ENCODE results near the gene PRDX5.
"Not testable (repeated sequence)": the region's sequence is repeated elsewhere in the genome, so short reads cannot be mapped to it uniquely, and the experiment has no call there.

Gene PRDX5

DNA sequence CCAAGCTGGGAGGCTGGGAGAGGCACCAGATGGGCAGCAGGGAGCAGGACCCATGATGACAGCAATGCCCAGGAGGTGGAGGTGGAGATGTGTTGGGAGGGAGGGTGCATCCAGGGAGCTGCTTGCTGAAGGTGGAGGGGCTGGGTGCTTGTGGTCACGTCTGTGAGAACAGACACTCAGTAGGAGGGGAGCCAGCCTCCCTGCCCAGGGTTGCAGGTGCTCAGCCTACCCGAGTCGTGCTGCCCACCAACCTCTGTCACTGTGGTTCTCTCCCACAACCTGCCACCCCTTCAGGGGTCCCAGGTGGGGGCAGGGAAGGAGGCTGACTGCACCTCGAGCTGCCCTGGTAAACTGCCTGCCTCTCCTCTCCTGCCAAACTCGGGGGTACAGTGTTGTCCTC is 5.5 kb downstream of the PRDX5 start:
- TF ChIP-seq, protein P1, sequence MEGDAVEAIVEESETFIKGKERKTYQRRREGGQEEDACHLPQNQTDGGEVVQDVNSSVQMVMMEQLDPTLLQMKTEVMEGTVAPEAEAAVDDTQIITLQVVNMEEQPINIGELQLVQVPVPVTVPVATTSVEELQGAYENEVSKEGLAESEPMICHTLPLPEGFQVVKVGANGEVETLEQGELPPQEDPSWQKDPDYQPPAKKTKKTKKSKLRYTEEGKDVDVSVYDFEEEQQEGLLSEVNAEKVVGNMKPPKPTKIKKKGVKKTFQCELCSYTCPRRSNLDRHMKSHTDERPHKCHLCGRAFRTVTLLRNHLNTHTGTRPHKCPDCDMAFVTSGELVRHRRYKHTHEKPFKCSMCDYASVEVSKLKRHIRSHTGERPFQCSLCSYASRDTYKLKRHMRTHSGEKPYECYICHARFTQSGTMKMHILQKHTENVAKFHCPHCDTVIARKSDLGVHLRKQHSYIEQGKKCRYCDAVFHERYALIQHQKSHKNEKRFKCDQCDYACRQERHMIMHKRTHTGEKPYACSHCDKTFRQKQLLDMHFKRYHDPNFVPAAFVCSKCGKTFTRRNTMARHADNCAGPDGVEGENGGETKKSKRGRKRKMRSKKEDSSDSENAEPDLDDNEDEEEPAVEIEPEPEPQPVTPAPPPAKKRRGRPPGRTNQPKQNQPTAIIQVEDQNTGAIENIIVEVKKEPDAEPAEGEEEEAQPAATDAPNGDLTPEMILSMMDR (IDR thresholded peaks at IDR 0.05; ENCODE audit: insufficient read depth, low read length), result no peak
- TF ChIP-seq, protein P2, sequence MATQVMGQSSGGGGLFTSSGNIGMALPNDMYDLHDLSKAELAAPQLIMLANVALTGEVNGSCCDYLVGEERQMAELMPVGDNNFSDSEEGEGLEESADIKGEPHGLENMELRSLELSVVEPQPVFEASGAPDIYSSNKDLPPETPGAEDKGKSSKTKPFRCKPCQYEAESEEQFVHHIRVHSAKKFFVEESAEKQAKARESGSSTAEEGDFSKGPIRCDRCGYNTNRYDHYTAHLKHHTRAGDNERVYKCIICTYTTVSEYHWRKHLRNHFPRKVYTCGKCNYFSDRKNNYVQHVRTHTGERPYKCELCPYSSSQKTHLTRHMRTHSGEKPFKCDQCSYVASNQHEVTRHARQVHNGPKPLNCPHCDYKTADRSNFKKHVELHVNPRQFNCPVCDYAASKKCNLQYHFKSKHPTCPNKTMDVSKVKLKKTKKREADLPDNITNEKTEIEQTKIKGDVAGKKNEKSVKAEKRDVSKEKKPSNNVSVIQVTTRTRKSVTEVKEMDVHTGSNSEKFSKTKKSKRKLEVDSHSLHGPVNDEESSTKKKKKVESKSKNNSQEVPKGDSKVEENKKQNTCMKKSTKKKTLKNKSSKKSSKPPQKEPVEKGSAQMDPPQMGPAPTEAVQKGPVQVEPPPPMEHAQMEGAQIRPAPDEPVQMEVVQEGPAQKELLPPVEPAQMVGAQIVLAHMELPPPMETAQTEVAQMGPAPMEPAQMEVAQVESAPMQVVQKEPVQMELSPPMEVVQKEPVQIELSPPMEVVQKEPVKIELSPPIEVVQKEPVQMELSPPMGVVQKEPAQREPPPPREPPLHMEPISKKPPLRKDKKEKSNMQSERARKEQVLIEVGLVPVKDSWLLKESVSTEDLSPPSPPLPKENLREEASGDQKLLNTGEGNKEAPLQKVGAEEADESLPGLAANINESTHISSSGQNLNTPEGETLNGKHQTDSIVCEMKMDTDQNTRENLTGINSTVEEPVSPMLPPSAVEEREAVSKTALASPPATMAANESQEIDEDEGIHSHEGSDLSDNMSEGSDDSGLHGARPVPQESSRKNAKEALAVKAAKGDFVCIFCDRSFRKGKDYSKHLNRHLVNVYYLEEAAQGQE (IDR thresholded peaks at IDR 0.05; ENCODE audit: insufficient replicate concordance, low read depth), result no peak
- TF ChIP-seq SPI1 (IDR thresholded peaks at IDR 0.05; ENCODE audit: borderline replicate concordance, low read depth) (no peak), POLR2AphosphoS5 (IDR thresholded peaks at IDR 0.05; ENCODE audit: low read depth) (no peak), GABPA (IDR thresholded peaks at IDR 0.05; ENCODE audit: low read depth) (no peak)
- no peak overlapping the region for H3K4me3 ChIP-seq (replicated peaks; ENCODE audit: insufficient read depth, low read length)
- no peak for DNase-seq (ENCODE audit: low read depth in 1 of 2, low spot score in 1 of 2)
- H3K27me3 ChIP-seq (ENCODE audit: insufficient read depth, poor library complexity, severe bottlenecking), result no peaks in the 10 kb centered on the region
- no peak overlapping the region for H3K27ac ChIP-seq (replicated peaks)

- not testable (repeated sequence) for DNase-seq (ENCODE audit: low read depth in 1 of 2, low spot score in 1 of 2); H3K27me3 ChIP-seq (ENCODE audit: insufficient read depth, poor library complexity, severe bottlenecking); H3K27ac ChIP-seq (replicated peaks)
Observed at GRCh38 chr11:64323984-64324383, 6.1 kb downstream of the PRDX5 start.

GRCh38 chr11:64324692-64325469 is 7.0 kb downstream of the PRDX5 start:
- DNase-seq (ENCODE audit: low read depth in 1 of 2, low spot score in 1 of 2), result no peak
- no peak for TF ChIP-seq POLR2AphosphoS5 (IDR thresholded peaks at IDR 0.05; ENCODE audit: low read depth)
- TF ChIP-seq, protein P1 (IDR thresholded peaks at IDR 0.05; ENCODE audit: insufficient read depth, low read length), result no peak
- no peak for TF ChIP-seq SPI1 (IDR thresholded peaks at IDR 0.05; ENCODE audit: borderline replicate concordance, low read depth)
- no peak for TF ChIP-seq GABPA (IDR thresholded peaks at IDR 0.05; ENCODE audit: low read depth)
- TF ChIP-seq, protein P2 (IDR thresholded peaks at IDR 0.05; ENCODE audit: insufficient replicate concordance, low read depth), result no peak
- H3K4me3 ChIP-seq (replicated peaks; ENCODE audit: insufficient read depth, low read length), result no peak overlapping the region
- H3K27me3 ChIP-seq (ENCODE audit: insufficient read depth, poor library complexity, severe bottlenecking), result no peaks in the 10 kb centered on the region
- H3K27ac ChIP-seq (replicated peaks), result no peak overlapping the region

More at GRCh38 chr11:64323984-64324383, 6.1 kb downstream of the PRDX5 start:
- not testable (repeated sequence) for H3K4me3 ChIP-seq (replicated peaks; ENCODE audit: insufficient read depth, low read length)

DNA sequence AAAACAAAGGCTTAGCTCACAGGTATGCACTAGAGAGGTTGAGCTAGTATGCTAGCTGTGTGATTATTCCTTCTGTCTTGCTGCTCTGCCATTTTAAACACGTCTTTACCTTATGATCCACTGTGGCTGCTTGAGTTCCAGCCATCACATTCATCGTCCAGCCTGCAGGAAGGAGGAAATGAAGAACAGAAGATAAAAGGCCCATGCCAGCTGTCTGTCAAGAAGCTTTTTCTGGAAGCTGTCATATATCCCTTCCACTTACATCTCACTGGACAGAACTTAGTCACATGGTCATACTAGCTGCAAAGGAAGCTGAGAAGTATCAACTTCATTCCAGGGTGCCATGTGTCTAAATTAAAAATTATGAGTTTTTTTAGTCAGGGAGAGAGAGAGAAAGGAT is 9.5 kb downstream of the PRDX5 start:
- TF ChIP-seq GABPA (IDR thresholded peaks at IDR 0.05; ENCODE audit: low read depth) (no peak), POLR2AphosphoS5 (IDR thresholded peaks at IDR 0.05; ENCODE audit: low read depth) (no peak), SPI1 (IDR thresholded peaks at IDR 0.05; ENCODE audit: borderline replicate concordance, low read depth) (no peak)
- TF ChIP-seq, protein P2 (IDR thresholded peaks at IDR 0.05; ENCODE audit: insufficient replicate concordance, low read depth), result no peak
- TF ChIP-seq, protein P1 (IDR thresholded peaks at IDR 0.05; ENCODE audit: insufficient read depth, low read length), result no peak
- H3K27me3 ChIP-seq (ENCODE audit: insufficient read depth, poor library complexity, severe bottlenecking), result no peaks in the 10 kb centered on the region
- no peak overlapping the region for H3K4me3 ChIP-seq (replicated peaks; ENCODE audit: insufficient read depth, low read length)
- no peak for DNase-seq (ENCODE audit: low read depth in 1 of 2, low spot score in 1 of 2)
- no peak overlapping the region for H3K27ac ChIP-seq (replicated peaks)

All from HL-60 (cell line).